ENCODE measurements around the gene PEX10.

DNA sequence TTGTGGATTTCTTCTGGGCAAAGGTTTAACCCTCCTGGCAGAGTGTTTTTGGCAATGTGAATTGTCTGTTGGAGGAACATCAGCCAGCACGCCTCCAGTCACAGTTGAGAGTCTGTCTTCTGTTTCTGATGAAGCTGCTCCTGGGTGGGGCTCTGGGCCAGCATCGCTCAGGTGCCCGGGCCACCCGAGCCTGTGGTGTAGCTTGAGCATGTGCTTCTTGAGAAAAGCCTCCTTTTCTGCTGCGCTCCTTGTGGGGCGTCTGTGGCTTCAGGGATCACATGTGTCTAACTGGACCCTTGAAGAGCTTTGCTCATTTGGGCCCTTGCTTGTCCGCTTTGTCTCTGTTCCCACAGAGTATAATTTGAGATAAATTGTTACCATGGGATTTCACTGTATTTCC, 13.5 kb downstream of the PEX10 start:
- TF ChIP-seq, protein P1, sequence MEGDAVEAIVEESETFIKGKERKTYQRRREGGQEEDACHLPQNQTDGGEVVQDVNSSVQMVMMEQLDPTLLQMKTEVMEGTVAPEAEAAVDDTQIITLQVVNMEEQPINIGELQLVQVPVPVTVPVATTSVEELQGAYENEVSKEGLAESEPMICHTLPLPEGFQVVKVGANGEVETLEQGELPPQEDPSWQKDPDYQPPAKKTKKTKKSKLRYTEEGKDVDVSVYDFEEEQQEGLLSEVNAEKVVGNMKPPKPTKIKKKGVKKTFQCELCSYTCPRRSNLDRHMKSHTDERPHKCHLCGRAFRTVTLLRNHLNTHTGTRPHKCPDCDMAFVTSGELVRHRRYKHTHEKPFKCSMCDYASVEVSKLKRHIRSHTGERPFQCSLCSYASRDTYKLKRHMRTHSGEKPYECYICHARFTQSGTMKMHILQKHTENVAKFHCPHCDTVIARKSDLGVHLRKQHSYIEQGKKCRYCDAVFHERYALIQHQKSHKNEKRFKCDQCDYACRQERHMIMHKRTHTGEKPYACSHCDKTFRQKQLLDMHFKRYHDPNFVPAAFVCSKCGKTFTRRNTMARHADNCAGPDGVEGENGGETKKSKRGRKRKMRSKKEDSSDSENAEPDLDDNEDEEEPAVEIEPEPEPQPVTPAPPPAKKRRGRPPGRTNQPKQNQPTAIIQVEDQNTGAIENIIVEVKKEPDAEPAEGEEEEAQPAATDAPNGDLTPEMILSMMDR (IDR thresholded peaks at IDR 0.05), result no peak
- TF ChIP-seq POLR2A (IDR thresholded peaks at IDR 0.05) (no peak), POLR2AphosphoS5 (IDR thresholded peaks at IDR 0.05) (no peak)
